ENCODE data around the gene UNC119B. TPM values are rescaled to one million over a fixed set of nuclear protein-coding genes. Genes with fewer than 3 reads are reported as not detected.

Gene UNC119B
- total RNA-seq, 4 donors from 2014 or later: 44.1 to 65.3 (median 61.6) TPM

- 82 to 88% methylated on average over 6 of the region's 6 CpGs for WGBS, 2 donors
- DNase-seq: no peak
- Histone ChIP-seq H3K36me3 (no peaks in the 10 kb centered on the region), H3K4me1 (peaks cover 3 to 9% of the 10 kb centered on the region in 2 donors), H3K4me3 (replicated peaks in 1 of 3) (no peak overlapping the region), H3K27me3 (no peaks in the 10 kb centered on the region), H3K27ac (no peak overlapping the region), H3K9me3 (no peaks in the 10 kb centered on the region)
- no peak for TF ChIP-seq CTCF (IDR thresholded peaks at IDR 0.05)
- TF ChIP-seq POLR2A (IDR thresholded peaks at IDR 0.05): no peak
- intact Hi-C loops (cut with DNase I): no loop called here
Observed at GRCh38 chr12:120674097-120674636, 36.1 kb upstream of the UNC119B start.

- Histone ChIP-seq H3K27me3 (no peaks in the 10 kb centered on the region), H3K27ac (peak overlapping the region in 1 of 3 donors; percentile 41), H3K4me1 (no peaks in the 10 kb centered on the region), H3K36me3 (no peaks in the 10 kb centered on the region), H3K4me3 (replicated peaks in 1 of 3) (no peak overlapping the region), H3K9me3 (no peaks in the 10 kb centered on the region)
- TF ChIP-seq POLR2A (IDR thresholded peaks at IDR 0.05) (no peak), CTCF (IDR thresholded peaks at IDR 0.05) (no peak)
- no peak for DNase-seq
- intact Hi-C loops (cut with DNase I): no loop called here
- WGBS, 2 donors: 67 to 80% methylated on average over 6 to 7 of the region's 7 CpGs
Observed at GRCh38 chr12:120677765-120678473, 32.3 kb upstream of the UNC119B start.

- Histone ChIP-seq H3K4me1 (no peaks in the 10 kb centered on the region), H3K9me3 (no peaks in the 10 kb centered on the region), H3K27me3 (no peaks in the 10 kb centered on the region), H3K27ac (no peak overlapping the region), H3K36me3 (no peaks in the 10 kb centered on the region), H3K4me3 (replicated peaks in 1 of 3) (no peak overlapping the region)
- no peak for DNase-seq
- intact Hi-C loops (cut with DNase I): no loop called here
- TF ChIP-seq CTCF (IDR thresholded peaks at IDR 0.05) (no peak), POLR2A (IDR thresholded peaks at IDR 0.05) (no peak)
- 77 to 79% methylated on average over 8 of the region's 8 CpGs for WGBS, 2 donors
Observed at GRCh38 chr12:120678572-120678971, 31.7 kb upstream of the UNC119B start.

- Histone ChIP-seq H3K4me3 (replicated peaks in 1 of 3) (no peak overlapping the region), H3K36me3 (no peaks in the 10 kb centered on the region), H3K27ac (no peak overlapping the region), H3K4me1 (no peaks in the 10 kb centered on the region), H3K9me3 (no peaks in the 10 kb centered on the region), H3K27me3 (no peaks in the 10 kb centered on the region)
- intact Hi-C loops (cut with DNase I): no loop called here
- TF ChIP-seq CTCF (IDR thresholded peaks at IDR 0.05) (no peak), POLR2A (IDR thresholded peaks at IDR 0.05) (no peak)
- WGBS, 2 donors: 61 to 72% methylated on average over 5 of the region's 5 CpGs
- no peak for DNase-seq
Observed at GRCh38 chr12:120680165-120680738, 30.0 kb upstream of the UNC119B start.

GRCh38 chr12:120684523-120684932 lies 25.7 kb upstream of the UNC119B start:
- Histone ChIP-seq H3K36me3 (no peaks in the 10 kb centered on the region), H3K27me3 (no peaks in the 10 kb centered on the region), H3K4me1 (peaks cover 13 to 18% of the 10 kb centered on the region in 2 donors), H3K9me3 (no peaks in the 10 kb centered on the region), H3K27ac (no peak overlapping the region), H3K4me3 (replicated peaks in 1 of 3) (no peak overlapping the region)
- TF ChIP-seq CTCF (IDR thresholded peaks at IDR 0.05) (no peak), POLR2A (IDR thresholded peaks at IDR 0.05) (no peak)
- no peak for DNase-seq
- WGBS, 2 donors: 80 to 94% methylated on average over 8 of the region's 8 CpGs
- intact Hi-C loops (cut with DNase I): no loop called here
